HepG2 (cell line): Measurements from ENCODE around the gene TRIO.

ENCODE experiments used
- ESRRA ChIP-seq: sonication (generic); formaldehyde crosslinking; IDR thresholded peaks from 2 replicates; pipeline ENCODE4 v1.5.1; 2020; ENCODE audit warnings: mild to moderate bottlenecking, low read depth, missing genetic modification reagents
- EZH2 ChIP-seq: conservative IDR thresholded peaks from 2 replicates; pipeline ENCODE4 v1.6.1; 2012; ENCODE audit warnings: mild to moderate bottlenecking, low read depth, low read length, moderate library complexity
- FOXA1 ChIP-seq, 2 experiments: fragments of 450-650 bp in 1 of 2; sonication (generic) in 1 of 2; formaldehyde crosslinking in 1 of 2; IDR thresholded peaks; 2 replicates each; pipeline versions ENCODE4 v1.4.0 to v1.6.1; 2016 to 2020; ENCODE audit warnings: missing genetic modification reagents in 1 of 2
- HDAC2 ChIP-seq: sonication (generic); formaldehyde crosslinking; IDR thresholded peaks from 2 replicates; pipeline ENCODE4 v1.4.0; 2020; ENCODE audit warnings: missing genetic modification reagents
- IKZF5 ChIP-seq: IDR thresholded peaks from 2 replicates; pipeline ENCODE4 v1.6.1; 2018; ENCODE audit warnings: missing genetic modification reagents, mild to moderate bottlenecking, missing compliant biosample characterization
- MYC ChIP-seq: sonication (generic); formaldehyde crosslinking; IDR thresholded peaks from 2 replicates; pipeline ENCODE4 v1.9.0; 2021; ENCODE audit warnings: missing genetic modification reagents, borderline replicate concordance
- TCF12 ChIP-seq, 2 experiments: fragments of 450-650 bp in 1 of 2; sonication (generic) in 1 of 2; formaldehyde crosslinking in 1 of 2; IDR thresholded peaks; 2 replicates each; pipeline versions ENCODE4 v1.6.1 to v1.8.0; 2017 to 2022; ENCODE audit warnings: antibody characterized with exemption in 1 of 2, mild to moderate bottlenecking in 1 of 2, missing genetic modification reagents in 1 of 2, moderate library complexity in 1 of 2
- YY1 ChIP-seq: IDR thresholded peaks from 2 replicates; pipeline ENCODE4 v1.6.1; 2011; ENCODE audit warnings: low read length, low read depth, moderate library complexity, mild to moderate bottlenecking; ENCODE audit not compliant: insufficient read depth, insufficient replicate concordance
- ZBTB10 ChIP-seq: sonication (generic); formaldehyde crosslinking; IDR thresholded peaks from 2 replicates; pipeline ENCODE4 v1.4.0; 2020; ENCODE audit warnings: missing genetic modification reagents, borderline replicate concordance
- TF ChIP-seq, protein P1 (sequence below): sonication (generic); formaldehyde crosslinking; IDR thresholded peaks from 2 replicates; pipeline ENCODE4 v1.5.0; 2020; ENCODE audit warnings: mild to moderate bottlenecking, missing genetic modification reagents, moderate library complexity

- no peak for TF ChIP-seq TCF12 (IDR thresholded peaks at IDR 0.05)
- TF ChIP-seq TCF12 (CRISPR knock-in tag; IDR thresholded peaks at IDR 0.05): no peak
- TF ChIP-seq, protein P1, sequence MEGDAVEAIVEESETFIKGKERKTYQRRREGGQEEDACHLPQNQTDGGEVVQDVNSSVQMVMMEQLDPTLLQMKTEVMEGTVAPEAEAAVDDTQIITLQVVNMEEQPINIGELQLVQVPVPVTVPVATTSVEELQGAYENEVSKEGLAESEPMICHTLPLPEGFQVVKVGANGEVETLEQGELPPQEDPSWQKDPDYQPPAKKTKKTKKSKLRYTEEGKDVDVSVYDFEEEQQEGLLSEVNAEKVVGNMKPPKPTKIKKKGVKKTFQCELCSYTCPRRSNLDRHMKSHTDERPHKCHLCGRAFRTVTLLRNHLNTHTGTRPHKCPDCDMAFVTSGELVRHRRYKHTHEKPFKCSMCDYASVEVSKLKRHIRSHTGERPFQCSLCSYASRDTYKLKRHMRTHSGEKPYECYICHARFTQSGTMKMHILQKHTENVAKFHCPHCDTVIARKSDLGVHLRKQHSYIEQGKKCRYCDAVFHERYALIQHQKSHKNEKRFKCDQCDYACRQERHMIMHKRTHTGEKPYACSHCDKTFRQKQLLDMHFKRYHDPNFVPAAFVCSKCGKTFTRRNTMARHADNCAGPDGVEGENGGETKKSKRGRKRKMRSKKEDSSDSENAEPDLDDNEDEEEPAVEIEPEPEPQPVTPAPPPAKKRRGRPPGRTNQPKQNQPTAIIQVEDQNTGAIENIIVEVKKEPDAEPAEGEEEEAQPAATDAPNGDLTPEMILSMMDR: no peak
- TF ChIP-seq EZH2: no peak
- no peak for TF ChIP-seq MYC (CRISPR knock-in tag)
- TF ChIP-seq HDAC2 (CRISPR knock-in tag): no peak
- TF ChIP-seq ESRRA: no peak
- no peak for TF ChIP-seq IKZF5 (CRISPR knock-in tag)
- TF ChIP-seq FOXA1 (IDR thresholded peaks at IDR 0.05): no peak
- no peak for TF ChIP-seq FOXA1 (CRISPR knock-in tag; IDR thresholded peaks at IDR 0.05)
- TF ChIP-seq YY1: no peak
- no peak for TF ChIP-seq ZBTB10 (CRISPR knock-in tag)
These were observed 125.0 kb downstream of the TRIO start for GRCh38 chr5:14267991-14268708.
